IMR-90 (cell line): ENCODE data around the gene TTL. TPM values are rescaled to one million over a fixed set of nuclear protein-coding genes. Genes with fewer than 3 reads are reported as not detected.

Experiments
- ATAC-seq: fragments of 200-7000 bp; cut with Tn5 transposase; 2 replicates; pipeline ENCODE4 v1.9.1; 2020; ENCODE audit warnings: low read depth, mild to moderate bottlenecking, moderate library complexity
- BruUV-seq: library from RNA; stranded (reverse); fragments of 400-500 nt; replicated peaks from 2 replicates; lab custom pipeline; 2021; lab: Mats Ljungman, UMichigan
- CTCF ChIA-PET: fragments of 300-600 bp; formaldehyde crosslinking; extraction: SDS; loops from one replicate; lab custom pipeline; 2021; ENCODE audit warnings: antibody characterized with exemption; lab: Yijun Ruan, JAX
- POLR2A ChIA-PET: fragments of 300-600 bp; sonication (Branson Sonifier 250); formaldehyde crosslinking; loops from one replicate; lab custom pipeline; 2022; ENCODE audit warnings: antibody characterized with exemption; ENCODE audit not compliant: unreplicated experiment; lab: Charles Lee
- DNase-seq: peaks from one replicate; pipeline ENCODE4 v3.0.0; 2013
- H2AFZ ChIP-seq: replicated peaks from 2 replicates; pipeline ENCODE3; 2013; ENCODE audit warnings: low read length, mild to moderate bottlenecking; ENCODE audit not compliant: poor library complexity
- H2AK5ac ChIP-seq: 2 replicates; pipeline ENCODE4 v1.6.1; 2013; ENCODE audit warnings: low read depth, low read length, inconsistent platforms
- H2AK9ac ChIP-seq: replicated peaks from 2 replicates; pipeline ENCODE3; 2013; ENCODE audit warnings: mild to moderate bottlenecking, low read depth, low read length, moderate library complexity; ENCODE audit not compliant: poor library complexity
- H2BK120ac ChIP-seq: 2 replicates; pipeline ENCODE4 v1.6.1; 2013; ENCODE audit warnings: low read depth, low read length, inconsistent platforms
- H2BK15ac ChIP-seq: 3 replicates; pipeline ENCODE4 v1.6.1; 2013; ENCODE audit warnings: low read depth, low read length, inconsistent platforms
- H2BK20ac ChIP-seq: 2 replicates; pipeline ENCODE4 v1.6.1; 2013; ENCODE audit warnings: low read depth, mild to moderate bottlenecking, inconsistent platforms, low read length, moderate library complexity
- H2BK5ac ChIP-seq: 2 replicates; pipeline ENCODE4 v1.6.1; 2013; ENCODE audit warnings: mild to moderate bottlenecking, low read depth, low read length, inconsistent platforms; ENCODE audit not compliant: poor library complexity, severe bottlenecking
- H3K14ac ChIP-seq: replicated peaks from 2 replicates; pipeline ENCODE4 v1.6.1; 2013; ENCODE audit warnings: low read depth, low read length, inconsistent platforms
- H3K18ac ChIP-seq: 2 replicates; pipeline ENCODE4 v1.6.1; 2013; ENCODE audit warnings: low read depth, low read length, control low read depth
- H3K23ac ChIP-seq: 2 replicates; pipeline ENCODE4 v1.6.1; 2013; ENCODE audit warnings: low read depth, low read length, inconsistent platforms
- H3K27ac ChIP-seq: 2 replicates; pipeline ENCODE4 v1.5.1; 2013; ENCODE audit warnings: mild to moderate bottlenecking, control low read depth, low read length; ENCODE audit not compliant: insufficient read depth
- H3K27me3 ChIP-seq: 2 replicates; pipeline ENCODE4 v1.6.1; 2013; ENCODE audit warnings: low read length; ENCODE audit not compliant: control insufficient read depth, insufficient read depth
- H3K36me3 ChIP-seq: 2 replicates; pipeline ENCODE4 v1.6.1; 2013; ENCODE audit warnings: low read length, mixed read lengths; ENCODE audit not compliant: control insufficient read depth, insufficient read depth
- H3K4ac ChIP-seq: 2 replicates; pipeline ENCODE4 v1.6.1; 2013; ENCODE audit warnings: low read depth, low read length, inconsistent platforms
- H3K4me1 ChIP-seq: 2 replicates; pipeline ENCODE4 v1.6.1; 2013; ENCODE audit warnings: low read length, mixed read lengths; ENCODE audit not compliant: control insufficient read depth, insufficient read depth
- H3K4me2 ChIP-seq: 2 replicates; pipeline ENCODE4 v1.6.1; 2013; ENCODE audit warnings: low read depth, mild to moderate bottlenecking, control low read depth, low read length, moderate library complexity
- H3K4me3 ChIP-seq: 2 replicates; pipeline ENCODE4 v1.5.1; 2013; ENCODE audit warnings: low read depth, mild to moderate bottlenecking, control low read depth, low read length, moderate library complexity; ENCODE audit not compliant: insufficient read depth
- H3K56ac ChIP-seq: 2 replicates; pipeline ENCODE4 v1.6.1; 2013; ENCODE audit warnings: low read length, inconsistent platforms; ENCODE audit not compliant: insufficient read depth; ENCODE audit errors: extremely low read depth
- H3K79me1 ChIP-seq, 2 experiments: 2 replicates each; pipeline ENCODE4 v1.6.1; 2013; ENCODE audit warnings: low read length in 2 of 2, inconsistent platforms in 1 of 2, low read depth in 1 of 2
- H3K9ac ChIP-seq: 2 replicates; pipeline ENCODE4 v1.6.1; 2013; ENCODE audit warnings: low read depth, low read length, control low read depth
- H3K9me1 ChIP-seq: 2 replicates; pipeline ENCODE4 v1.6.1; 2013; ENCODE audit warnings: low read length, inconsistent platforms; ENCODE audit not compliant: insufficient read depth
- H3K9me3 ChIP-seq: 2 replicates; pipeline ENCODE4 v1.6.1; 2013; ENCODE audit warnings: low read length; ENCODE audit not compliant: control insufficient read depth, insufficient read depth
- H4K20me1 ChIP-seq: 2 replicates; pipeline ENCODE4 v1.6.1; 2013; ENCODE audit warnings: low read length, inconsistent platforms; ENCODE audit not compliant: insufficient read depth
- H4K5ac ChIP-seq: 2 replicates; pipeline ENCODE4 v1.6.1; 2013; ENCODE audit warnings: mild to moderate bottlenecking, low read depth, low read length, control low read depth
- H4K8ac ChIP-seq, 2 experiments: 2 replicates each; pipeline ENCODE4 v1.6.1; 2013; ENCODE audit warnings: low read depth in 2 of 2, low read length in 2 of 2, control low read depth in 1 of 2, inconsistent platforms in 1 of 2
- H4K91ac ChIP-seq: 2 replicates; pipeline ENCODE4 v1.6.1; 2013; ENCODE audit warnings: low read depth, low read length, inconsistent platforms; ENCODE audit not compliant: insufficient read depth
- MAZ ChIP-seq: IDR thresholded peaks from 2 replicates; pipeline ENCODE4 v1.6.1; 2012; ENCODE audit warnings: low read depth, mild to moderate bottlenecking, low read length, improper control_type of control experiment, moderate library complexity, borderline replicate concordance
- POLR2A ChIP-seq: IDR thresholded peaks from 2 replicates; pipeline ENCODE4 v1.6.1; 2012; ENCODE audit warnings: mild to moderate bottlenecking, low read depth, low read length
- RAD21 ChIP-seq: IDR thresholded peaks from 2 replicates; pipeline ENCODE4 v1.6.1; 2012; ENCODE audit warnings: low read length, improper control_type of control experiment
- WGBS, 2 experiments: methylation state at CpG; one replicate each; pipeline versions ENCODE4 v1.1.5 to v1.1.7; 2013; ENCODE audit warnings: missing lambda C conversion rate in 2 of 2; ENCODE audit not compliant: insufficient read length in 1 of 2; ENCODE audit errors: extremely low coverage in 2 of 2; 5-methylcytosine and 5-hydroxymethylcytosine counted together
- dilution Hi-C: fragments of 300-500 bp; cut with HindIII; formaldehyde crosslinking; loops from one replicate; pipeline ENCODE4 v1.14.3; 2018; ENCODE audit warnings: low sequenced_read_pairs; ENCODE audit not compliant: unreplicated experiment
- in situ Hi-C: fragments of 300-500 bp; cut with MboI; formaldehyde crosslinking; loops from 3 replicates; pipeline ENCODE4 v1.14.3; 2019; ENCODE audit warnings: low sequenced_read_pairs, inconsistent platforms, mixed read lengths
- intact Hi-C: fragments of 100-400 bp; cut with micrococcal nuclease; formaldehyde crosslinking; loops from 2 replicates; pipeline ENCODE4 v1.10.0; 2022
- polyA plus RNA-seq, 3 experiments: library from polyadenylated mRNA; depleted of rRNA; stranded (reverse); fragments of >200 nt; gene quantifications; 2 replicates each; pipeline ENCODE4 v1.2.3, GENCODE V29; 2012; ENCODE audit warnings: low replicate concordance in 1 of 3
- total RNA-seq: library from RNA; depleted of rRNA; stranded (reverse); fragments of >200 nt; gene quantifications from 2 replicates; pipeline ENCODE4 v1.2.3, GENCODE V29; 2012

Gene TTL
- total and polyA plus RNA-seq, 2 of the 4 experiments (the other 2 are of a cell fraction) = 18.2 to 36.2 TPM

- Histone ChIP-seq H3K4me3 (no peak overlapping the region), H3K23ac (no peak overlapping the region), H3K27ac (no peak overlapping the region), H3K27me3 (no peaks in the 10 kb centered on the region), H4K5ac (no peak overlapping the region), H3K4ac (no peak overlapping the region), H3K4me2 (no peak overlapping the region), H3K18ac (no peak overlapping the region), H3K14ac (no peak overlapping the region), H3K56ac (no peak overlapping the region), H3K9me1 (peaks cover 14% of the 10 kb centered on the region), H3K9ac (no peak overlapping the region), H2AFZ (no peak overlapping the region), H2BK5ac (no peak overlapping the region), H2AK9ac (no peak overlapping the region), H4K20me1 (no peaks in the 10 kb centered on the region), H2BK120ac (no peak overlapping the region), H2BK15ac (no peak overlapping the region), H2AK5ac (no peak overlapping the region), H2BK20ac (no peak overlapping the region), H3K9me3 (no peaks in the 10 kb centered on the region), H3K4me1 (peaks cover 6% of the 10 kb centered on the region), H3K36me3 (peaks cover 8% of the 10 kb centered on the region), H4K8ac (no peak overlapping the region), H3K79me1 (peaks cover 5 to 37% of the 10 kb centered on the region in 2 experiments), H4K91ac (no peak overlapping the region)
- DNase-seq (no peak), ATAC-seq (no peak)
- WGBS, 2 experiments = 98% methylated on average over 6 of the region's 18 CpGs; no CpG with 5 or more reads in 1 of the 2 experiments
- in situ Hi-C loops (no loop called here), intact Hi-C loops (no loop called here), dilution Hi-C loops (no loop called here)
- no TSS peak for BruUV-seq
- ChIA-PET CTCF (interaction anchor here (0.8 kb wide), 1 partner anchor 99 kb away, joined by 3 read pairs; no protein-coding TSS in a partner anchor), POLR2A (interaction anchor here (0.6 kb wide), 1 partner anchor 153 kb away, joined by 4 read pairs; the partner anchor contains the start of gene RGPD8)
- TF ChIP-seq RAD21 = no peak
- TF ChIP-seq MAZ = no peak
- TF ChIP-seq POLR2A = no peak
These were observed 104.0 kb downstream of the TTL start for GRCh38 chr2:112585873-112586464.
